Measurements from ENCODE around the gene RB1. TPM values are rescaled to one million over a fixed set of nuclear protein-coding genes. Genes with fewer than 3 reads are reported as not detected.

The RB1 gene
- total RNA-seq, 4 donors from 2014 or later = 23.0 to 62.6 (median 42.4) TPM

DNA sequence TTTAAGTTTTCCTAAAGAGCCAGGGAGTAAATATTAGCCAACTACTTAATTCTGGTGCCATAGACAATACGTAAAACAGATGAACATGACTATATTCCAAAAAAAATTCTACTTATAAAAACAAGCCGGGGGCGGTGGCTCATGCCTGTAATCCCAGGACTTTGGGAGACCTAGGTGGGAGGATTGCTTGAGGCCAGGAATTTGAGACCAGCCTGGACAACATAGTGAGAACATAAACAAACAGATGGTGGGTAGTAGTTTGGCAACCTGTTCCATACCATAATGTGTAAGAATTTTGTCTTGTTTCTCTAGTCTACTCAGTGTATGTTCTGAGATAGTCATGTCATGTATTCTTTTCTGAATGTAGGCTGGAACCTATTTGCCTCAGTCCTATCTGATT, 45.1 kb upstream of the RB1 start:
- Histone ChIP-seq H3K27me3 (no peaks in the 10 kb centered on the region), H3K36me3 (peaks cover 6 to 100% (median 34%) of the 10 kb centered on the region in 3 donors), H3K9me3 (no peaks in the 10 kb centered on the region), H3K4me3 (no peak overlapping the region), H3K4me1 (peaks cover 1 to 22% (median 6%) of the 10 kb centered on the region in 3 donors), H3K27ac (no peak overlapping the region)
- intact Hi-C loops (cut with DNase I) = no loop called here
- DNase-seq = no peak
- 72 to 78% methylated on average over 3 of the region's 3 CpGs for WGBS, 2 donors
- TF ChIP-seq, protein P1, sequence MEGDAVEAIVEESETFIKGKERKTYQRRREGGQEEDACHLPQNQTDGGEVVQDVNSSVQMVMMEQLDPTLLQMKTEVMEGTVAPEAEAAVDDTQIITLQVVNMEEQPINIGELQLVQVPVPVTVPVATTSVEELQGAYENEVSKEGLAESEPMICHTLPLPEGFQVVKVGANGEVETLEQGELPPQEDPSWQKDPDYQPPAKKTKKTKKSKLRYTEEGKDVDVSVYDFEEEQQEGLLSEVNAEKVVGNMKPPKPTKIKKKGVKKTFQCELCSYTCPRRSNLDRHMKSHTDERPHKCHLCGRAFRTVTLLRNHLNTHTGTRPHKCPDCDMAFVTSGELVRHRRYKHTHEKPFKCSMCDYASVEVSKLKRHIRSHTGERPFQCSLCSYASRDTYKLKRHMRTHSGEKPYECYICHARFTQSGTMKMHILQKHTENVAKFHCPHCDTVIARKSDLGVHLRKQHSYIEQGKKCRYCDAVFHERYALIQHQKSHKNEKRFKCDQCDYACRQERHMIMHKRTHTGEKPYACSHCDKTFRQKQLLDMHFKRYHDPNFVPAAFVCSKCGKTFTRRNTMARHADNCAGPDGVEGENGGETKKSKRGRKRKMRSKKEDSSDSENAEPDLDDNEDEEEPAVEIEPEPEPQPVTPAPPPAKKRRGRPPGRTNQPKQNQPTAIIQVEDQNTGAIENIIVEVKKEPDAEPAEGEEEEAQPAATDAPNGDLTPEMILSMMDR (IDR thresholded peaks at IDR 0.05) = no peak
- TF ChIP-seq POLR2A (IDR thresholded peaks at IDR 0.05) = no peak

- H3K36me3 ChIP-seq = peaks cover 6 to 100% (median 33%) of the 10 kb centered on the region in 3 donors
- no peak for DNase-seq
These were observed 42.6 kb upstream of the RB1 start for GRCh38 chr13:48260970-48261369.

GRCh38 chr13:48263196-48263595, 40.4 kb upstream of the RB1 start:
- Histone ChIP-seq H3K4me1 (peaks cover 0 to 25% (median 0%) of the 10 kb centered on the region in 3 donors), H3K4me3 (no peak overlapping the region), H3K9me3 (no peaks in the 10 kb centered on the region), H3K36me3 (peaks cover 6 to 80% (median 19%) of the 10 kb centered on the region in 3 donors), H3K27ac (no peak overlapping the region), H3K27me3 (no peaks in the 10 kb centered on the region)
- 75 to 100% methylated on average over 1 of the region's 1 CpG for WGBS, 2 donors
- intact Hi-C loops (cut with DNase I) = no loop called here
- DNase-seq = no peak
- TF ChIP-seq, protein P1 (IDR thresholded peaks at IDR 0.05) = no peak
- TF ChIP-seq POLR2A (IDR thresholded peaks at IDR 0.05) = no peak

More at GRCh38 chr13:48260970-48261369, 42.6 kb upstream of the RB1 start:
- H3K4me1 ChIP-seq = peaks cover 0 to 25% (median 0%) of the 10 kb centered on the region in 3 donors
- WGBS, 2 donors = 76 to 79% methylated on average over 4 of the region's 4 CpGs
- peak overlapping the region in 1 of 4 donors; percentile 10 for H3K27ac ChIP-seq
- H3K4me3 ChIP-seq = no peak overlapping the region
- TF ChIP-seq POLR2A (IDR thresholded peaks at IDR 0.05) = no peak
- TF ChIP-seq, protein P1 (IDR thresholded peaks at IDR 0.05) = no peak
- no peaks in the 10 kb centered on the region for H3K9me3 ChIP-seq
- no peaks in the 10 kb centered on the region for H3K27me3 ChIP-seq
- intact Hi-C loops (cut with DNase I) = no loop called here

DNA sequence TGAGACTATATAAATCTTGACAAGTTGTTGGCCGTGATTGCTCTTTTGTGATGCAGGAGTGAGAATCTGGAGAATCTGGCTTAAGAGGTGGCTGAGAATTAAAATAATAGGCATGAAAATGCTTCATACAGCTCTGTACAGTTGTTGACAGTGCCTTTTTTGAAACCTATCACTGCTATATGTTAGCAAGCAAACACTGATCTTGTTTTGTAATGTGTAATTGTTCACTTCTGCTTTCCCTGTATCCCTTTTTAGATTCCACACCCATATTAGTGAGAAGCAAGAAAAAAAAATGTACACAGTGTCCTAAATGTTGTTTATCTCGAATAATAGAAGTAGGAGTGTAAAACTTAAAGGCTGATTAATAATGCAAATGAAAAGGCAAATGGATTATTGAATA, 39.5 kb upstream of the RB1 start:
- intact Hi-C loops (cut with DNase I) = no loop called here
- no peaks in the 10 kb centered on the region for H3K9me3 ChIP-seq
- no peaks in the 10 kb centered on the region for H3K27me3 ChIP-seq
- H3K4me1 ChIP-seq = peaks cover 0 to 19% (median 0%) of the 10 kb centered on the region in 3 donors
- WGBS, 2 donors = 86 to 92% methylated on average over 2 of the region's 2 CpGs
- TF ChIP-seq, protein P1 (IDR thresholded peaks at IDR 0.05) = no peak
- TF ChIP-seq POLR2A (IDR thresholded peaks at IDR 0.05) = no peak
- no peak for DNase-seq
- H3K4me3 ChIP-seq = no peak overlapping the region
- H3K27ac ChIP-seq = no peak overlapping the region
- H3K36me3 ChIP-seq = peaks cover 2 to 75% (median 19%) of the 10 kb centered on the region in 3 donors

DNA sequence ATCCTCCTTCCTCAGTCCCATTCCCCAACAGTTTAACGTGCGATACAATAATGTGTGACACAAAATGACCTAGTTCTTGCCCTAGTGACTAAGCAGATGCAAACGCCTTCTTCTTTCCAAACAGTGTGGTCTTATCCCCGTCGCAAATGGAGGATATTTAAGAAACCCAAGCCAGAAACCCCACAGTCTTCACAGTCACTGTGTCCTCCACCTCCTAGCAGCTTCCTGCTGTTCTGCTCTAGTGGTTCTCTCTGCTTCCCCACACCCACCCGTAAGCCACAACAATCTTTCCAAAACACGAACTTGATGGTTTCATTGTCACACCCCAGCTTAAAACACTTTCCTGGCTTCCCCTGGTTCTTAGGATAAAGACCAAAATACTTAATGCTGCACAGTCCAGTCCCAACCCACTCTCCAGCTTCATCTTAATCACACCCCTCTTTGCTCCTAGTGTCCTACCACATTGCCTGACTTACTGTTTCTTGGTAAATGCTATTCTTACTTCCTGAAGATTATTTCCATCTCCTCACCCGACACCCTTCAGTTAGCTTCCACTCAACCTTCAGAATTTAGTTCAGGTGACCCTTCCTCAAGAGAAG, 38.2 kb upstream of the RB1 start:
- TF ChIP-seq, protein P1 (IDR thresholded peaks at IDR 0.05) = no peak
- no peak for TF ChIP-seq POLR2A (IDR thresholded peaks at IDR 0.05)
- Histone ChIP-seq H3K4me1 (peaks cover 0 to 16% (median 0%) of the 10 kb centered on the region in 3 donors), H3K27me3 (no peaks in the 10 kb centered on the region), H3K36me3 (peaks cover 0 to 75% (median 13%) of the 10 kb centered on the region in 3 donors), H3K27ac (no peak overlapping the region), H3K4me3 (no peak overlapping the region), H3K9me3 (no peaks in the 10 kb centered on the region)
- no peak for DNase-seq
- WGBS, 2 donors = 71 to 79% methylated on average over 8 of the region's 8 CpGs
- intact Hi-C loops (cut with DNase I) = no loop called here

All from esophagus squamous epithelium (tissue), 5 donors.